Measurements from ENCODE around the gene ADGRL3.
"Not testable (repeated sequence)": the region's sequence is repeated elsewhere in the genome, so short reads cannot be mapped to it uniquely, and the experiment has no call there.

The ADGRL3 gene

GRCh38 chr4:61293707-61294400 is 93.7 kb downstream of the ADGRL3 start:
- DNase-seq: no peak

GRCh38 chr4:61294936-61295335 is 94.8 kb downstream of the ADGRL3 start:
- DNase-seq: no peak

DNA sequence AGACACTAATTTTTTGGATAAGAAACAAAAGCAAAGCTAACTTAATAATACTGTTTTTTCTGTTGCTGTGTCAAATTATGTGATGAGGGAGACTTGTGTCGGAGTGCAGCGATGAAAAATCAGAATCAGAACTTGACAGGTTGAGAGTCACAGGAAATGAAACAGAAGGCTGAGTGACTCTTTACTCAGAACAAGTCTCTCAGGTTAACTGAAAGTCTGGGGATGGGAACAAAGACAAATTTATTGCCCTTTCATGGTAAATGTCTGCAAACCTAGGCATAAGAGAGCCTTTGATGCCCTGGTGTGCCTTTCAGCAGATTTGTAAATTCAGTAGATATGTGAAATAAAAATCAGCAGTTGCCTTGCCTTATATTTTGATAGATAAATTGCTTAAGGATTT is 96.0 kb downstream of the ADGRL3 start:
- DNase-seq: no peak

DNA sequence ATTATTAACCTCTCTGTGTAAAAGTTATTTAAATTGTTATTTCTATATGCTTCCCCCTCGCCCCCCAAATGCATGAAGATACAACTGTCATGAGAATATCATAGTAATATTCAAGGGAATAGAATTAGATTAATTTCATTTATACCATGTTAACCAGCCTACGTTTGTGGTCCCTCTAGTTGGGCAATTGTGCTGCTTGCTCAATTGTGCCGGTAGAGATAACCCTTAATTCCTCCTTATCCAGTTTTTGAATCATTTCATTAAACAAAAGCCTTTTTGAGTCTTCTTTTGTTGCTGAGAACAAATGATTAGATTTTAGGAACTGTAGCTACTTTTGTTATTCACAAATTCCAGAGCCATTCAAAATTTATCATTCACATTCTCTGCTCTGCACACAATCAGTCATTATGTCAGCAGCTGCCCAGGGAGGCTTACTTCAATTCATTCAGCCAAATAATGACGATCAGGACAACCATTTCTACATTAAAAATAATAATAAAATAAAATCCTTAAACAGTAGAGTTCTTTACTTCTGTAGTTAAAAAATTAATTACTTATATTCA is 98.1 kb downstream of the ADGRL3 start:
- DNase-seq: no peak

GRCh38 chr4:61299316-61299715 is 99.2 kb downstream of the ADGRL3 start:
- no peak for DNase-seq

DNA sequence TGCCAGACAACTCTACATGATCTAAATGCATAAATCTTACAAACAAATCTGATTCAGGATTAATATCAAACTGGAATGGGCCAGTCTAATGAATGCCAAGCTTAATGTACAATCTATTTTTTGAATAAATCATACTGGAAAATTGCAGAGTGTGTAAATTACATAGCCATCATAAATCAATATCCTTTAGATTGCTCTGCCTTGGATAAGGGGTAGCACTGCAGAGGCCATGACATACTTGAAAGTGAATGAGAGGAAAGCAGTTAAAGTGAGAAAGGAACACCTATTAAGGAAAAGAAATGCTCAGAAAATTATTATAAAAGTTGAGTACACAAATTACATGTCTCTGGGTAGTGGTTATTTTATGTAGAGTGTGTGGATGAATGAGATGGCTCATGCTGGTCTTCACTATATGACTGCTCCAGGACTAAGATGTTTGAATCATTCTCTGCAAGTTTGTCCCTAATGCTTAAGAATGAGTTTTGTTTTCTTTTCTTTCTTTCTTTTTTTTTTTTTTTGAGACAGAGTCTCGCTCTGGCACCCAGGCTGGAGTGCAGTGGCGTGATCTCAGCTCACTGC is 100.2 kb downstream of the ADGRL3 start:
- no peak for DNase-seq

DNA sequence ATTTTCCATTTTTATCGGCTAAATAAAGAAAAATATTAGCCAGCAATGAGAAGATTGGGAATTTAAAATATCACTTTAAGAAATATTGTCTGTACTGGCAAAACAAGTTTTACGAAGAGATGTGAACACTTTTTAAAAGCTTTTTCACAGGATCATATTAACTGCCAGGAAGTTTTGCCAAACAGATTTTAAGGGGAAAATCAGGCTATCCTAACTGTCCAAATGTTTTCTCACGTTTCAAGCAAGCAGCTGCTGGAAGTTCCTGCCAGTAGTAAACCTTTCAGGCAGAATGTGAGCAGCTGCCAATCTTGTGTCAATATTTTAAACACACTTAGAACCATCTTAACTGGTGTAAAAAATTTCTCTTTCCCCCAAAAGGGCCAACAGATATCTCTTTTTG is 101.1 kb downstream of the ADGRL3 start:
- DNase-seq: no peak

- DNase-seq: no peak
These were observed 107.9 kb downstream of the ADGRL3 start for GRCh38 chr4:61308033-61308432.

GRCh38 chr4:61309616-61310015 is 109.5 kb downstream of the ADGRL3 start:
- no peak for DNase-seq

- DNase-seq: no peak
These were observed 112.4 kb downstream of the ADGRL3 start for GRCh38 chr4:61312526-61312925.

DNA sequence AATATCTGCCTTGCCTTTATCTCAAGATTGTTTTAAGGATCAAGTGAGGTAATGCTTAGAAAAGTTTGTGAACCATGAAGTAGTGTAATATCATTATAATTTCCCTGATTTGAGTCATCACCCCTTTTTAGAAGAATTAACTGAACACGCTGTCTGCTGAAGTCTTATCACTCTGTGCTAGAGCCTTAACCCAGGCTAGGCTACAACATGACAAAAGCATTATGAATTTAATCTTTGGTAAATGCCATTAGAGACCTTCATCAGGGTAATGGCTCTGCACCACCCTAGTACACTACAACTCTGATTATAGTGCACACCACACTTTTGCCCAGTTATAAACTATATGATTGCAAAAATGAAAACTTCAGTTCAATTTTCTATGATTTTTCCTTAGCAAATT is 118.3 kb downstream of the ADGRL3 start:
- DNase-seq: no peak

DNA sequence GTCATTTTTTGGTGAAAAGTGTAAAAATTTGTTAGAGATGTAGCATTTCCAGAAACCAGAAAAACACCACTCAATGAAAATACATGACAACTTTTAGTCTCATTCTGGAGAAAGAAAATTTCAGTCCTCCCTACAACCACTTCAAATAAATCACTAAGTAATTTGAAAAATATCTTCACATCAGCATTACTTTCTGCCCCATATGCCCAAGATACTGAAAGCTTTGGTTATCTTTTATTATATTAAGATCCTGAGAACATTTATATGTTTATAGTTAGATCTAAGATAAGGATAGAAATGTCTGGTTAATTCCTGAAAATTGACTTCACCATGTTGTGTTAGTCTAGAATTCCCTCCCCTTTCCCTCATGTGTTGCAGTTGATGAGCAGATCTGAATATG is 119.0 kb downstream of the ADGRL3 start:
- DNase-seq: no peak

DNA sequence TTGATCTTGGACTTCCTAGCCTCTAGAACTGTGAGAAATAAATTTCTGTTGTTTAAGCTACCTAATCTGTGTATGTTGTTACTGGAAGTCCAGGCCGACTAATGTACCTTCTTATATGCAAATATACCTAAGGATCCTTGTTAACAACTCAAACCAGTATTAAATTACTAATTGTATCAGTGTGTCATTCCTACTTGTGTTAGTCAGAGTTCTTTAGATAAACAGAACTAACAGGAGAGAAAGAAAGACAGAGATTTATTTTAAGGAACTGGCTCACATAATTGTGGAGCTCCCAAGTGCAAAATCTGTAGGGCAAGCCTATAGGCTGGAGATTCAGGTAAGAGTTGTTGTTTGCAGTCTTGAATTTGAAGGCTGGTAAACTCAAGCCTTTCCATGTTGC is 120.0 kb downstream of the ADGRL3 start:
- no peak for DNase-seq

DNA sequence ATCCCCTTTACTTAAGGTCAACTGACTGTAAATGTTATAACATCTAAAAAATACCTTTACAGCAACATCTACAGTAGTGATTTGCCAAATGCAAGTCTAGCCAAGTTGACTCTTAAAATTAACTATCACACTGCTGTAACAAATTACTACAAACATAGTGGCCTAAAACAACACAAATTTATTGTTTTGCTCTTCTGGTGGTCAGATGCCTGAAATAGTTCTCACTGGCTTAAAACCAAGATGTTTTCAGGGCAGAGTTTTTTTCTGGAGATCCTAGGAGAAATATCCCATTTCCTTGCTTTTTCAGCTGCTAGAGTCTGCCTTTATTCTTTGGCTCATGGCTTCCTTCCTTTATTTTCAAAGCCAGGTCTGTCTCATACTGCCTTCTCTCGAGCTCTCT is 120.5 kb downstream of the ADGRL3 start:
- no peak for DNase-seq

- no peak for DNase-seq
These were observed 132.6 kb downstream of the ADGRL3 start for GRCh38 chr4:61332693-61333092.

GRCh38 chr4:61333490-61333889 is 133.4 kb downstream of the ADGRL3 start:
- no peak for DNase-seq

- DNase-seq: no peak
These were observed 135.2 kb downstream of the ADGRL3 start for GRCh38 chr4:61335241-61335763.

DNA sequence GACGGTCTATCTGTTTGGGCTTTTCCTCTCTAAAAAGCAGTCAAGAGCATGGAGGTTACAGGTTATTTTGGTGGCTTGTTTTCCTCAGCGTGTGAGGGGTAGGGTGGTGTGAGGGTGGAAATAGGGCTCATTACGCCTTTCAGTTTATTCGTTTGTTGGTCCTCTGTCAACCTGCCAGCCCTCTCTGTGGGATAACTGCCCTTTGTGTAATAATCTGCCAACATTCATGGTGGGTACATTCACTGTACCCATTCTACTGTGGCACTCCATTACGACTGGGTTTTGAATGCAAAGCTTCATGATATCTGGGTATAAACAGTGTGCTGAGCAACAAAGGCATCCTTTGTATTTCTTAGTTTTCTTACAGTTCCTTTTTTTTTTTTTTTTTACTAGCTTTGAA is 136.4 kb downstream of the ADGRL3 start:
- no peak for DNase-seq

- no peak for DNase-seq
These were observed 136.8 kb downstream of the ADGRL3 start for GRCh38 chr4:61336916-61337315.

DNA sequence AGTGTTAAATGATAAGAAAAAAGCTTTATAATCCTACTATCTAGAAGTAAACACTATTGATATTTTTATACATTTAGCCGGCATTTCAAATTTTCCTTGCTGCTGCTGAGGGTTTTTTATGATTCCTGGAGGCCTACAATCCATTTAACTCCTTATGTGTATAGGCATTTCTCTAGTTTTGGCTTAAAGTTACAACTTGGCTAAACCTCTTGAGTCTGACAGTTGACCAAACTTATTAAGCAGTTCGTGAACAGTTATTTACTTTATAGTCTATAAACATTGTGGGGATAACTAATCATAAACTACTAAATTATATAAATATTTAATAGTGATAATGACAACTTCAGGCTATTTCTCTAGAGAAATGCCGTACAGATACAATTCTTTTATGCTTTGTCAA is 141.9 kb downstream of the ADGRL3 start:
- no peak for DNase-seq

- no peak for DNase-seq
These were observed 150.8 kb downstream of the ADGRL3 start for GRCh38 chr4:61350932-61351331.

- DNase-seq: no peak
These were observed 156.6 kb downstream of the ADGRL3 start for GRCh38 chr4:61356696-61357095.

DNA sequence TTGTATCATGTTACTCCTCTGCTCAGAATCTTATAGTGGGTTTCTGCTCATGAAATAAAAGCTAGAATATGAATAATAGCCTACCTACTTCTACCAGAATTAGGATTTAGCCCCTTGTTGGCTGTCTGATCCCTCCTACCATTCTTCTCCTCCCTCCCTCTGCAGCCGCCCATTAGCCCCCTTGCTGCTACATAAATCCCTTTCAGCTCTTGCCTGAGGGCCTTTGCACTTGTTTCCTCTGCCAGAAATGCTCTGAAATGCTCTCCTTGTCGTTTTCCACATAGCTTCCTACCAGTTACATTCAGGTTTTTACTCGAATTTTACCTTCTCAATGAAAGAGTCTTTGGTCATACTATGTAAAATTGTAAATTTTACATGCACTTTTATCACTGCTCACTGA is 159.2 kb downstream of the ADGRL3 start:
- no peak for DNase-seq

GRCh38 chr4:61372817-61373216 is 172.7 kb downstream of the ADGRL3 start:
- not testable (repeated sequence) for DNase-seq
